Endothelial cell of umbilical vein (primary cell): ENCODE data around the gene SH3RF3. TPM values are rescaled to one million over a fixed set of nuclear protein-coding genes. Genes with fewer than 3 reads are reported as not detected.
A peak's percentile ranks its signal among the peaks of the same experiment; 100 is the strongest.

Source experiments
- BruUV-seq: library from RNA; stranded (reverse); fragments of 400-500 nt; replicated peaks from 2 replicates; lab custom pipeline; 2021; lab: Mats Ljungman, UMichigan
- CTCF ChIA-PET: fragments of 300-600, 350-600 bp; sonication (Branson Sonifier 250); formaldehyde crosslinking; loops from one replicate; lab custom pipeline; 2021; ENCODE audit warnings: antibody characterized with exemption, inconsistent platforms; lab: Charles Lee
- POLR2A ChIA-PET: fragments of 300-600, 350-600 bp; sonication (Branson Sonifier 250); formaldehyde crosslinking; loops from one replicate; lab custom pipeline; 2021; ENCODE audit warnings: antibody characterized with exemption, inconsistent platforms; lab: Charles Lee
- DNase-seq: peaks from one replicate; pipeline ENCODE4 v3.0.0-alpha.2; 2011; ENCODE audit warnings: low read depth, low spot score
- FAIRE-seq: peaks from 2 replicates; lab custom pipeline; 2011; peaks lifted over from hg19 to GRCh38; lab: Jason Lieb, UNC
- H2AFZ ChIP-seq: 2 replicates; pipeline ENCODE4 v1.6.0; 2012; ENCODE audit warnings: low read depth, low read length, control low read depth, inconsistent platforms
- H3K27ac ChIP-seq: 2 replicates; pipeline ENCODE4 v1.5.1; 2011; ENCODE audit warnings: low read depth, mild to moderate bottlenecking, control low read depth, low read length, moderate library complexity; ENCODE audit not compliant: insufficient read depth
- H3K27me3 ChIP-seq, 2 experiments: 2 replicates each; pipeline versions ENCODE4 v1.6.0 to v1.6.1; 2011; ENCODE audit warnings: low read length in 2 of 2, mixed read lengths in 1 of 2; ENCODE audit not compliant: control insufficient read depth in 2 of 2, insufficient read depth in 2 of 2
- H3K36me3 ChIP-seq, 2 experiments: 2 replicates in 1 of 2; 3 replicates in 1 of 2; pipeline ENCODE4 v1.5.1; 2011; ENCODE audit warnings: low read length in 2 of 2, mild to moderate bottlenecking in 1 of 2, moderate library complexity in 1 of 2; ENCODE audit not compliant: control insufficient read depth in 2 of 2, insufficient read depth in 2 of 2; ENCODE audit errors: extremely low read depth in 1 of 2
- H3K4me1 ChIP-seq: 3 replicates; pipeline ENCODE4 v1.5.1; 2011; ENCODE audit warnings: mild to moderate bottlenecking, low read length; ENCODE audit not compliant: control insufficient read depth, insufficient read depth; ENCODE audit errors: extremely low read depth
- H3K4me2 ChIP-seq: 2 replicates; pipeline ENCODE4 v1.6.1; 2011; ENCODE audit warnings: low read length, control low read depth, mixed read lengths; ENCODE audit not compliant: insufficient read depth
- H3K4me3 ChIP-seq, 3 experiments: fragments of 200-600 bp in 1 of 3; sonication (generic), shearing (Covaris generic) in 1 of 3; replicated peaks in 1 of 3; 2 replicates each; pipeline ENCODE4 v1.5.1; 2011 to 2016; ENCODE audit warnings: control low read depth in 3 of 3, low read length in 3 of 3, mild to moderate bottlenecking in 2 of 3, inconsistent platforms in 1 of 3, low read depth in 1 of 3, moderate library complexity in 1 of 3; ENCODE audit not compliant: insufficient read depth in 1 of 3
- H3K79me2 ChIP-seq: 2 replicates; pipeline ENCODE4 v1.6.0; 2012; ENCODE audit warnings: low read length, inconsistent platforms; ENCODE audit not compliant: control insufficient read depth, insufficient read depth
- H3K9ac ChIP-seq: replicated peaks from 2 replicates; pipeline ENCODE3; 2011; ENCODE audit warnings: low read length, control low read depth; ENCODE audit not compliant: insufficient read depth; ENCODE audit errors: extremely low read depth
- H3K9me1 ChIP-seq: replicated peaks from 3 replicates; pipeline ENCODE4 v1.6.0; 2011; ENCODE audit warnings: mild to moderate bottlenecking, low read length; ENCODE audit not compliant: control insufficient read depth, insufficient read depth; ENCODE audit errors: extremely low read depth
- H3K9me3 ChIP-seq: replicated peaks from 2 replicates; pipeline ENCODE4 v1.5.1; 2012; ENCODE audit warnings: low read length, inconsistent platforms; ENCODE audit not compliant: control insufficient read depth, insufficient read depth
- H4K20me1 ChIP-seq: replicated peaks from 2 replicates; pipeline ENCODE3; 2011; ENCODE audit warnings: mild to moderate bottlenecking, low read length; ENCODE audit not compliant: control insufficient read depth, insufficient read depth; ENCODE audit errors: extremely low read depth
- CTCF ChIP-seq, 2 donors: IDR thresholded peaks; 1 replicate in 1 of 2; 2 replicates in 1 of 2; pipeline ENCODE4 v1.5.1; 2011; ENCODE audit warnings: low read length in 2 of 2, mild to moderate bottlenecking in 2 of 2, moderate library complexity in 2 of 2, control low read depth in 1 of 2, inconsistent platforms in 1 of 2, low read depth in 1 of 2; ENCODE audit not compliant: insufficient read depth in 1 of 2; ENCODE audit errors: extremely low read depth in 1 of 2
- EZH2 ChIP-seq: IDR thresholded peaks from 2 replicates; pipeline ENCODE4 v1.6.1; 2012; ENCODE audit warnings: borderline replicate concordance, low read depth, mild to moderate bottlenecking, moderate library complexity, low read length, inconsistent platforms; ENCODE audit not compliant: severe bottlenecking
- FOS ChIP-seq: IDR thresholded peaks from 2 replicates; pipeline ENCODE4 v1.6.1; 2011; ENCODE audit warnings: mild to moderate bottlenecking, low read length, moderate library complexity, borderline replicate concordance; ENCODE audit not compliant: insufficient read depth
- GATA2 ChIP-seq: IDR thresholded peaks from 2 replicates; pipeline ENCODE4 v1.7.0; 2011; ENCODE audit warnings: low read depth, mild to moderate bottlenecking, moderate library complexity, mixed read lengths, low read length; ENCODE audit not compliant: insufficient read length, insufficient read depth
- JUN ChIP-seq: IDR thresholded peaks from 2 replicates; pipeline ENCODE4 v1.6.1; 2011; ENCODE audit warnings: borderline replicate concordance, low read depth; ENCODE audit not compliant: insufficient read length, insufficient read depth
- MAX ChIP-seq: IDR thresholded peaks from 2 replicates; pipeline ENCODE4 v1.6.1; 2011; ENCODE audit not compliant: insufficient read depth, insufficient read length
- MYC ChIP-seq: IDR thresholded peaks from one replicate; pipeline ENCODE4 v1.6.1; 2011; ENCODE audit warnings: mild to moderate bottlenecking, low read depth, low read length
- POLR2A ChIP-seq: IDR thresholded peaks from 2 replicates; pipeline ENCODE4 v1.6.1; 2012; ENCODE audit warnings: low read depth, mild to moderate bottlenecking, control low read depth, low read length
- POLR2AphosphoS5 ChIP-seq: IDR thresholded peaks from 2 replicates; pipeline ENCODE4 v1.6.1; 2012; ENCODE audit warnings: low read depth, mild to moderate bottlenecking, control low read depth, low read length, moderate library complexity; ENCODE audit not compliant: insufficient read depth
- dilution Hi-C: fragments of 300-500 bp; cut with MboI; formaldehyde crosslinking; loops from one replicate; pipeline ENCODE4 v1.15.0; 2019; ENCODE audit warnings: low sequenced_read_pairs; ENCODE audit not compliant: extremely low pct_ligation_motif_present
- intact Hi-C: fragments of 100-400 bp; cut with micrococcal nuclease; formaldehyde crosslinking; loops from one replicate; pipeline ENCODE4 v1.10.0; 2022
- polyA plus RNA-seq, 4 experiments: library from polyadenylated mRNA; depleted of rRNA in 3 of 4; stranded (reverse) in 3 of 4; unstranded in 1 of 4; fragments of >200 nt; gene quantifications; 2 replicates each; pipeline versions ENCODE4 v1.2.1 to v1.2.3, GENCODE V29; 2011 to 2012; ENCODE audit warnings: missing spikeins in 1 of 4
- total RNA-seq: library from RNA; stranded (reverse); gene quantifications from 2 replicates; pipeline ENCODE4 v1.2.3, GENCODE V29; 2021

The SH3RF3 gene
- total and polyA plus RNA-seq, 2 donors (not counting 3 experiments of a cell fraction or from before 2014, with no cell fraction given), result 3.8 to 14.7 TPM

- TF ChIP-seq POLR2AphosphoS5 (no peak), POLR2A (no peak), FOS (no peak), JUN (no peak), GATA2 (no peak), MYC (no peak), MAX (no peak), CTCF (IDR thresholded peaks at IDR 0.05; ENCODE audit: extremely low read depth in 1 of 2, insufficient read depth in 1 of 2, low read depth in 1 of 2, low read length in 2 of 2) (no peak), EZH2 (no peak)
- no peaks in the 10 kb centered on the region for H3K9me3 ChIP-seq
- no peaks in the 10 kb centered on the region for H3K4me1 ChIP-seq
- no peaks in the 10 kb centered on the region for H3K79me2 ChIP-seq
- no peak overlapping the region for H3K4me2 ChIP-seq
- H4K20me1 ChIP-seq, result no peaks in the 10 kb centered on the region
- CTCF ChIA-PET, result interaction anchor here (0.6 to 1.2 kb wide), 3 partner anchors 10 to 62 kb away, joined by 3 to 4 read pairs (median 3); no protein-coding TSS in a partner anchor
- H3K9ac ChIP-seq, result no peak overlapping the region
- intact Hi-C loops, result no loop called here
- H3K4me3 ChIP-seq, result no peak overlapping the region
- no peaks in the 10 kb centered on the region for H3K27me3 ChIP-seq
- peak; percentile 48 for DNase-seq
- dilution Hi-C loops, result no loop called here
- H2AFZ ChIP-seq, result no peak overlapping the region
- no peaks in the 10 kb centered on the region for H3K36me3 ChIP-seq
- POLR2A ChIA-PET, result no interaction called here
- BruUV-seq, result no TSS peak
- FAIRE-seq, result peak; percentile 75
- H3K9me1 ChIP-seq, result no peaks in the 10 kb centered on the region
- H3K27ac ChIP-seq, result no peak overlapping the region
Observed at GRCh38 chr2:109447776-109448175, 318.8 kb downstream of the SH3RF3 start.
